Ovary (tissue), 3 donors: ENCODE measurements around the gene ATRNL1.

ENCODE experiments used
- CTCF ChIP-seq, 3 donors: fragments of 450-650 bp in 2 of 3; fragments of 200-600 bp in 1 of 3; IDR thresholded peaks; one replicate each; pipeline versions ENCODE4 v1.5.1 to v1.8.0; 2016 to 2022; ENCODE audit warnings: antibody characterized with exemption in 3 of 3, mild to moderate bottlenecking in 1 of 3
- POLR2A ChIP-seq: fragments of 450-650 bp; IDR thresholded peaks from one replicate; pipeline ENCODE4 v1.6.1; 2017; ENCODE audit warnings: antibody characterized with exemption, mild to moderate bottlenecking, moderate library complexity
- donor health status: DM: no; HTN: no; CAD: no.

GRCh38 chr10:115909037-115909436, 815.9 kb downstream of the ATRNL1 start:
- no peak for TF ChIP-seq CTCF (IDR thresholded peaks at IDR 0.05)
- TF ChIP-seq POLR2A, result no peak
